Fibroblast of lung (primary cell): Measurements from ENCODE around the gene SLC39A7. TPM values are rescaled to one million over a fixed set of nuclear protein-coding genes. Genes with fewer than 3 reads are reported as not detected.
A peak's percentile ranks its signal among the peaks of the same experiment; 100 is the strongest.

Source experiments
- DNase-seq, 2 donors: peaks; one replicate each; pipeline versions ENCODE4 v3.0.0 to v3.0.0-alpha.2; 2010; ENCODE audit warnings: low read depth in 2 of 2
- H2AFZ ChIP-seq: 2 replicates; pipeline ENCODE4 v1.5.1; 2012; ENCODE audit warnings: low read length, control low read depth, inconsistent platforms
- H3K27ac ChIP-seq: 2 replicates; pipeline ENCODE4 v1.5.1; 2011; ENCODE audit warnings: low read length, control low read depth; ENCODE audit not compliant: insufficient read depth
- H3K27me3 ChIP-seq: 2 replicates; pipeline ENCODE4 v1.5.1; 2011; ENCODE audit warnings: mild to moderate bottlenecking, low read length; ENCODE audit not compliant: control insufficient read depth, insufficient read depth
- H3K36me3 ChIP-seq: 2 replicates; pipeline ENCODE4 v1.5.1; 2011; ENCODE audit warnings: low read length; ENCODE audit not compliant: control insufficient read depth, insufficient read depth
- H3K4me1 ChIP-seq: 2 replicates; pipeline ENCODE4 v1.5.1; 2011; ENCODE audit warnings: low read length; ENCODE audit not compliant: control insufficient read depth, insufficient read depth; ENCODE audit errors: extremely low read depth
- H3K4me2 ChIP-seq: 2 replicates; pipeline ENCODE4 v1.5.1; 2011; ENCODE audit warnings: low read length, control low read depth; ENCODE audit not compliant: insufficient read depth; ENCODE audit errors: extremely low read depth
- H3K4me3 ChIP-seq, 4 experiments: fragments of 200-600 bp in 1 of 4; sonication (generic) in 1 of 4; replicated peaks in 1 of 4; 2 replicates each; pipeline ENCODE4 v1.5.1; 2011 to 2016; ENCODE audit warnings: low read length in 4 of 4, low read depth in 3 of 4, mild to moderate bottlenecking in 3 of 4, control low read depth in 2 of 4, inconsistent platforms in 1 of 4, mixed read lengths in 1 of 4; ENCODE audit not compliant: insufficient read depth in 1 of 4; ENCODE audit errors: control extremely low read depth in 1 of 4
- H3K79me2 ChIP-seq: 2 replicates; pipeline ENCODE4 v1.5.1; 2012; ENCODE audit warnings: mild to moderate bottlenecking, low read length, inconsistent platforms; ENCODE audit not compliant: control insufficient read depth, insufficient read depth
- H3K9ac ChIP-seq: 2 replicates; pipeline ENCODE4 v1.5.1; 2011; ENCODE audit warnings: mild to moderate bottlenecking, low read length, control low read depth; ENCODE audit not compliant: insufficient read depth
- H3K9me3 ChIP-seq: 2 replicates; pipeline ENCODE4 v1.5.1; 2012; ENCODE audit warnings: low read depth, low read length; ENCODE audit not compliant: control insufficient read depth, insufficient read depth
- H4K20me1 ChIP-seq: 2 replicates; pipeline ENCODE4 v1.5.1; 2011; ENCODE audit warnings: low read length; ENCODE audit not compliant: control insufficient read depth, insufficient read depth; ENCODE audit errors: extremely low read depth
- EZH2 ChIP-seq: IDR thresholded peaks from 2 replicates; pipeline ENCODE4 v1.5.1; 2012; ENCODE audit warnings: low read length, control low read depth, mild to moderate bottlenecking; ENCODE audit errors: missing control alignments
- polyA plus RNA-seq, 2 donors: library from polyadenylated mRNA; depleted of rRNA in 1 of 2; stranded (reverse) in 1 of 2; unstranded in 1 of 2; fragments of >200 nt; gene quantifications; 2 replicates each; pipeline ENCODE4 v1.2.1, GENCODE V29; 2011 to 2012; ENCODE audit warnings: missing spikeins in 1 of 2
- total RNA-seq: library from RNA; depleted of rRNA; stranded (reverse); fragments of >200 nt; gene quantifications from 2 replicates; pipeline ENCODE4 v1.2.1, GENCODE V29; 2014
- TF ChIP-seq, protein P1 (sequence below), 2 donors: IDR thresholded peaks in 1 of 2; conservative IDR thresholded peaks in 1 of 2; 1 replicate in 1 of 2; 2 replicates in 1 of 2; pipeline ENCODE4 v1.5.1; 2011 to 2012; ENCODE audit warnings: low read length in 2 of 2, control low read depth in 1 of 2, inconsistent platforms in 1 of 2, low read depth in 1 of 2, mild to moderate bottlenecking in 1 of 2

The SLC39A7 gene
- total and polyA plus RNA-seq, 2 donors (not counting 1 experiment from before 2014, with no cell fraction given), result 112 to 160 TPM

DNA sequence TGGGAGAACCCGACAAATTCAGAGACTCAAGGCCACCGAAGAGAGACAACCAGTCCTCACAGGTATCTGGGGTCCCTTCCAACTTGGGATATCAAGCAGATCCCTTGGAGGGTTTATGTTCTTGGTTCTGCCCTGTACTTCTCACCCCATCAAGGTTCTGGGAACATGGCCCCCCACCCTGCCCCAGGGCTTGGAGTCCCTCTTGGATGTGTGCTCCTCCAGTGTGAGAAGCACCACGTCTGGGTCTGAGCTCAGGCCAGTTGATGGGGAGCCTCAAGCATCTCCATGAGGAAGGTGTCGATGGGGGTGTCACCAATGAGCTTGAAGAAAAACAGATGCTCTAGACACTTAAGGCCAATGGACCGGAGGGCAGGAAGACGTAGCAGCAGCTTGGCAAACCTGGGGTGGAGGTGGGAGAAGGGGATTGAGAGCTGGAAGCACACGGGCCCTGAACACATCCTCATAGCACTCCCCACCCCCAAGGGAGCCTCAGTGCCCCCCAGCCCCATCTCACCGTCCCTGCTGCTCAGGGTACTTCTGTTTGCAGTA lies 6.2 kb upstream of the SLC39A7 start:
- Histone ChIP-seq H4K20me1 (no peaks in the 10 kb centered on the region), H3K4me3 (no peak overlapping the region), H3K27me3 (peaks cover 23% of the 10 kb centered on the region), H3K4me1 (no peaks in the 10 kb centered on the region), H3K27ac (no peak overlapping the region), H3K79me2 (peaks cover 11% of the 10 kb centered on the region), H3K9me3 (no peaks in the 10 kb centered on the region), H3K4me2 (no peak overlapping the region), H2AFZ (no peak overlapping the region), H3K36me3 (peaks cover 13% of the 10 kb centered on the region), H3K9ac (no peak overlapping the region)
- DNase-seq, result no peak
- TF ChIP-seq, protein P1, sequence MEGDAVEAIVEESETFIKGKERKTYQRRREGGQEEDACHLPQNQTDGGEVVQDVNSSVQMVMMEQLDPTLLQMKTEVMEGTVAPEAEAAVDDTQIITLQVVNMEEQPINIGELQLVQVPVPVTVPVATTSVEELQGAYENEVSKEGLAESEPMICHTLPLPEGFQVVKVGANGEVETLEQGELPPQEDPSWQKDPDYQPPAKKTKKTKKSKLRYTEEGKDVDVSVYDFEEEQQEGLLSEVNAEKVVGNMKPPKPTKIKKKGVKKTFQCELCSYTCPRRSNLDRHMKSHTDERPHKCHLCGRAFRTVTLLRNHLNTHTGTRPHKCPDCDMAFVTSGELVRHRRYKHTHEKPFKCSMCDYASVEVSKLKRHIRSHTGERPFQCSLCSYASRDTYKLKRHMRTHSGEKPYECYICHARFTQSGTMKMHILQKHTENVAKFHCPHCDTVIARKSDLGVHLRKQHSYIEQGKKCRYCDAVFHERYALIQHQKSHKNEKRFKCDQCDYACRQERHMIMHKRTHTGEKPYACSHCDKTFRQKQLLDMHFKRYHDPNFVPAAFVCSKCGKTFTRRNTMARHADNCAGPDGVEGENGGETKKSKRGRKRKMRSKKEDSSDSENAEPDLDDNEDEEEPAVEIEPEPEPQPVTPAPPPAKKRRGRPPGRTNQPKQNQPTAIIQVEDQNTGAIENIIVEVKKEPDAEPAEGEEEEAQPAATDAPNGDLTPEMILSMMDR (conservative IDR thresholded peaks at IDR 0.05 in 1 of 2, IDR thresholded peaks at IDR 0.05 in 1 of 2; ENCODE audit: low read depth in 1 of 2, low read length in 2 of 2), result no peak
- no peak for TF ChIP-seq EZH2

DNA sequence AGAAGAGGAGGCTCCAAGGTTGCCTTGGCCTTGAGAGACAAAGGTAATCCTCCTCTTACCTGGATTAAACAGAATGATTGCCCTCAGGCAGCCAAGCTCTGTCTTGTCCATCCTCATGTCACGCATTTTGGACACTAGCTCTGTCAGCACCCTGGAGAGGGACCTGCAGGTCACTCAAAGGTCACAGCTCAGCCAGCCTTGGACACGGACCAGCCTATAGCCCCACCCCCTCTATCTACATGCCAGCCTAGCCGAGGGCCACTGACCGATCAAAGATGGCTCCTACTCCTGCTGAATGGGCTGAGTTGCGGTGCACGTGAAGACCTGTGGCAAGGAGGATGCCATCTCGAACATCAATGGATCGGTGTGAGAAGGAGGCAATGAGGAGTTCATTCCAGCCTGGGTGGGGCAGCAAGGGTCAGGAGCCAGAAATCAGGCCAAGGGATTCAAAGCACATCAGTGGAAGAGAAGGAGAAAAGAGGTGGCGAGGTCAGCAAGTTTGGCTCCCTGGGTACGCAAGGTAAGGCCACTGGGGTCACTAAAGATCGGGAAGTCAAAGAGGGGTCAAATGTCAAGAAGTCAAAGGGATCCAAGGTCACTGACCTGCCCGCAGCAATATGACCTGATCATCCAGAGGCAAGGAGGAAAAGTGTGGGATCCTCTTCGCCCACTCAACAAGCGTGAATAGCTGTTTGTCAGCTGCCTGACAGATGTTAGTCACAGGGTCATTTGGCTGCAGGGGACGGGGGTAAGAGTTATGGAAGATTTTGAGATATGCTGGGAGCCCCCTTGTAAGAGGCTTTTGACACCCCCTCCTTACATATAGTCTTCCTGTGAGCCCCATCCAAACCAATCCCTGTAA lies 5.1 kb upstream of the SLC39A7 start:
- Histone ChIP-seq H3K36me3 (peaks cover 13% of the 10 kb centered on the region), H2AFZ (no peak overlapping the region), H3K79me2 (peaks cover 21% of the 10 kb centered on the region), H3K4me3 (no peak overlapping the region), H4K20me1 (no peaks in the 10 kb centered on the region), H3K4me1 (no peaks in the 10 kb centered on the region), H3K27me3 (peaks cover 20% of the 10 kb centered on the region), H3K4me2 (no peak overlapping the region), H3K9me3 (no peaks in the 10 kb centered on the region), H3K9ac (no peak overlapping the region), H3K27ac (no peak overlapping the region)
- TF ChIP-seq EZH2, result no peak
- TF ChIP-seq, protein P1 (conservative IDR thresholded peaks at IDR 0.05 in 1 of 2, IDR thresholded peaks at IDR 0.05 in 1 of 2; ENCODE audit: low read depth in 1 of 2, low read length in 2 of 2), result no peak
- no peak for DNase-seq

DNA sequence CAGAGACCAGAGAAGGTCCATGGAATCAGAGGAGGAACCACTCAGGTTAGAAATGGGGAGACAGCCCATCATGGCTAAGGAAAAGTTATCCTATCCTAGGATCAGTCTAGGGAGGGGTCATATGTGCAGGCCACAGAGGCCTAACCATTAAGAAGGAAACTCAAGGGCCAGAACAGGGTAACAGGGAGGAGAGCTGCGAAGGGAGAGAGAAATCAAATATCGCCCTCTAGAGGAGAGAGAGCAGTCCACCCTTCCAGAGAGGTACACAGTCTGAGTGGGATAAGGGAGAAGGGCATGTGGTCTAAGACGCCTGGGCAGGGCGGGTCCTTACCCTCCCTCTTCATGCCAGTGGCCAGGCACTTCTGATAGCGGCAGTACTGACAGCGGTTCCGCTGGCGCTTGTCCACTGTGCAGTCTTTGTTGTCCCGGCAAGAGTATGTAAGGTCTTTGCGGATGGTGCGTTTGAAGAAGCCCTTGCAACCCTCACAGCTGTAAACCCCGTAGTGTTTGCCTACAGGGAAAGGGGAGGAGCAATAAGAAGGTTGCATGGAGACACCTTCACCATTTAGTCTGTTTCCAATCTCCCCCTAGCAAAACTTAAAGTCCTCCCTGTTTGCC lies 3.1 kb upstream of the SLC39A7 start:
- H3K27me3 ChIP-seq, result peaks cover 1% of the 10 kb centered on the region
- H3K9me3 ChIP-seq, result no peaks in the 10 kb centered on the region
- no peak overlapping the region for H2AFZ ChIP-seq
- H3K79me2 ChIP-seq, result peaks cover 39% of the 10 kb centered on the region
- H4K20me1 ChIP-seq, result no peaks in the 10 kb centered on the region
- peaks cover 10% of the 10 kb centered on the region for H3K4me1 ChIP-seq
- H3K4me2 ChIP-seq, result no peak overlapping the region
- H3K9ac ChIP-seq, result no peak overlapping the region
- H3K36me3 ChIP-seq, result peaks cover 20% of the 10 kb centered on the region
- DNase-seq, result peak; percentile 65 to 72
- no peak overlapping the region for H3K27ac ChIP-seq
- H3K4me3 ChIP-seq, result peak overlapping the region in 1 of 4 experiments; percentile 22
- no peak for TF ChIP-seq EZH2
- TF ChIP-seq, protein P1 (conservative IDR thresholded peaks at IDR 0.05 in 1 of 2, IDR thresholded peaks at IDR 0.05 in 1 of 2; ENCODE audit: low read depth in 1 of 2, low read length in 2 of 2), result peak; percentile 63 to 81
